Activated CD4-positive, alpha-beta T cell treated with anti-CD3 and anti-CD28 coated beads, Interleukin-2, amount 10 ng/mL, durations not matched to agents 24 days and 14 days (primary cell): Measurements from ENCODE around the gene RHEB. TPM values are rescaled to one million over a fixed set of nuclear protein-coding genes. Genes with fewer than 3 reads are reported as not detected.
A peak's percentile ranks its signal among the peaks of the same experiment; 100 is the strongest.

Experiments used
- DNase-seq: peaks from one replicate; pipeline ENCODE4 v3.0.0; 2022
- H3K27ac Mint-ChIP-seq: one replicate; pipeline ENCODE4 v1.8.0; 2022; ENCODE audit warnings: mild to moderate bottlenecking, mixed read lengths
- H3K27me3 Mint-ChIP-seq: one replicate; pipeline ENCODE4 v1.8.0; 2022; ENCODE audit warnings: mixed read lengths
- H3K36me3 Mint-ChIP-seq: one replicate; pipeline ENCODE4 v1.8.0; 2022; ENCODE audit warnings: low read depth, mild to moderate bottlenecking, mixed read lengths
- H3K4me1 Mint-ChIP-seq: one replicate; pipeline ENCODE4 v1.8.0; 2021; ENCODE audit warnings: mixed read lengths
- H3K4me3 Mint-ChIP-seq: one replicate; pipeline ENCODE4 v1.8.0; 2022; ENCODE audit warnings: mild to moderate bottlenecking, moderate library complexity, mixed read lengths
- H3K9me3 Mint-ChIP-seq: one replicate; pipeline ENCODE4 v1.8.0; 2021; ENCODE audit warnings: mixed read lengths
- intact Hi-C: fragments of 100-400 bp; cut with micrococcal nuclease; formaldehyde crosslinking; loops from one replicate; pipeline ENCODE4 v1.15.1; 2023
- total RNA-seq: library from RNA; stranded (reverse); gene quantifications from 2 replicates; pipeline ENCODE4 v1.2.3, GENCODE V29; 2022

Gene RHEB
- total RNA-seq, 1 donor from 2014 or later: 55.4 TPM

- no peak overlapping the region for H3K27ac Mint-ChIP-seq
- H3K9me3 Mint-ChIP-seq: no peaks in the 10 kb centered on the region
- H3K36me3 Mint-ChIP-seq: no peaks in the 10 kb centered on the region
- H3K4me3 Mint-ChIP-seq: no peak overlapping the region
- intact Hi-C loops: no loop called here
- peaks cover 11% of the 10 kb centered on the region for H3K27me3 Mint-ChIP-seq
- no peak for DNase-seq
- peaks cover 4% of the 10 kb centered on the region for H3K4me1 Mint-ChIP-seq
Observed at GRCh38 chr7:151451156-151451555, 68.5 kb downstream of the RHEB start.

- Mint-ChIP-seq H3K9me3 (no peaks in the 10 kb centered on the region), H3K27ac (no peak overlapping the region), H3K27me3 (peaks cover 14% of the 10 kb centered on the region), H3K4me3 (no peak overlapping the region), H3K4me1 (peaks cover 4% of the 10 kb centered on the region), H3K36me3 (no peaks in the 10 kb centered on the region)
- no peak for DNase-seq
- intact Hi-C loops: loop anchor here (5.0 to 10.0 kb wide), 3 partner anchors 98 to 205 kb away; partner anchors contain the start of gene SMARCD3
Observed at GRCh38 chr7:151449990-151450389, 69.7 kb downstream of the RHEB start.

GRCh38 chr7:151448261-151449252, 71.1 kb downstream of the RHEB start:
- peak overlapping the region; percentile 65 for H3K4me3 Mint-ChIP-seq
- no peaks in the 10 kb centered on the region for H3K36me3 Mint-ChIP-seq
- peaks cover 4% of the 10 kb centered on the region for H3K4me1 Mint-ChIP-seq
- no peaks in the 10 kb centered on the region for H3K9me3 Mint-ChIP-seq
- peaks cover 18% of the 10 kb centered on the region for H3K27me3 Mint-ChIP-seq
- no peak overlapping the region for H3K27ac Mint-ChIP-seq
- peak; percentile 93 for DNase-seq
- intact Hi-C loops: loop anchor here (1.0 to 10.0 kb wide), 4 partner anchors 80 to 204 kb away; partner anchors contain the start of gene SMARCD3

GRCh38 chr7:151447901-151448260, 71.8 kb downstream of the RHEB start:
- Mint-ChIP-seq H3K27ac (no peak overlapping the region), H3K9me3 (no peaks in the 10 kb centered on the region), H3K36me3 (no peaks in the 10 kb centered on the region), H3K27me3 (peaks cover 22% of the 10 kb centered on the region), H3K4me1 (peaks cover 4% of the 10 kb centered on the region), H3K4me3 (peak overlapping the region; percentile 71)
- intact Hi-C loops: loop anchor here (1.0 to 10.0 kb wide), 5 partner anchors 39 to 203 kb away; partner anchors contain the start of gene SMARCD3
- no peak for DNase-seq

GRCh38 chr7:151447312-151447711, 72.4 kb downstream of the RHEB start:
- Mint-ChIP-seq H3K27ac (no peak overlapping the region), H3K9me3 (no peaks in the 10 kb centered on the region), H3K4me3 (no peak overlapping the region), H3K27me3 (peaks cover 22% of the 10 kb centered on the region), H3K4me1 (peaks cover 6% of the 10 kb centered on the region), H3K36me3 (no peaks in the 10 kb centered on the region)
- intact Hi-C loops: loop anchor here (2.0 to 10.0 kb wide), 4 partner anchors 39 to 203 kb away; partner anchors contain the start of gene SMARCD3
- DNase-seq: no peak

GRCh38 chr7:151446412-151446811, 73.3 kb downstream of the RHEB start:
- Mint-ChIP-seq H3K4me3 (no peak overlapping the region), H3K27ac (no peak overlapping the region), H3K9me3 (no peaks in the 10 kb centered on the region), H3K36me3 (no peaks in the 10 kb centered on the region), H3K4me1 (peaks cover 10% of the 10 kb centered on the region), H3K27me3 (peaks cover 25% of the 10 kb centered on the region)
- DNase-seq: no peak
- intact Hi-C loops: loop anchor here (2.0 to 10.0 kb wide), 4 partner anchors 38 to 202 kb away; partner anchors contain the start of gene SMARCD3

- Mint-ChIP-seq H3K4me1 (peaks cover 20% of the 10 kb centered on the region), H3K27me3 (peaks cover 31% of the 10 kb centered on the region), H3K36me3 (no peaks in the 10 kb centered on the region), H3K9me3 (no peaks in the 10 kb centered on the region), H3K27ac (no peak overlapping the region), H3K4me3 (no peak overlapping the region)
- DNase-seq: no peak
- intact Hi-C loops: loop anchor here (5.0 to 10.0 kb wide), 3 partner anchors 92 to 200 kb away; partner anchors contain the start of gene SMARCD3
Observed at GRCh38 chr7:151444632-151445031, 75.1 kb downstream of the RHEB start.

GRCh38 chr7:151442776-151443496, 76.8 kb downstream of the RHEB start:
- H3K4me1 Mint-ChIP-seq: peaks cover 18% of the 10 kb centered on the region
- H3K27ac Mint-ChIP-seq: no peak overlapping the region
- intact Hi-C loops: loop anchor here (10.0 kb wide), 1 partner anchor 198 kb away; the partner anchor contains the start of gene SMARCD3
- no peaks in the 10 kb centered on the region for H3K9me3 Mint-ChIP-seq
- no peak overlapping the region for H3K4me3 Mint-ChIP-seq
- H3K36me3 Mint-ChIP-seq: no peaks in the 10 kb centered on the region
- no peak for DNase-seq
- peaks cover 35% of the 10 kb centered on the region for H3K27me3 Mint-ChIP-seq

GRCh38 chr7:151440799-151441445, 78.8 kb downstream of the RHEB start:
- Mint-ChIP-seq H3K27ac (no peak overlapping the region), H3K4me3 (peak overlapping the region; percentile 44), H3K4me1 (peaks cover 16% of the 10 kb centered on the region), H3K36me3 (no peaks in the 10 kb centered on the region), H3K27me3 (peaks cover 29% of the 10 kb centered on the region), H3K9me3 (no peaks in the 10 kb centered on the region)
- DNase-seq: no peak
- intact Hi-C loops: loop anchor here (10.0 kb wide), 1 partner anchor 196 kb away; the partner anchor contains the start of gene SMARCD3

GRCh38 chr7:151439855-151440798, 79.6 kb downstream of the RHEB start, which contains the start of gene CRYGN:
TSS of gene CRYGN (minus strand) at chr7:151440141. CDS start at chr7:151439917, 224 bp downstream.
- Mint-ChIP-seq H3K27me3 (peaks cover 26% of the 10 kb centered on the region), H3K4me1 (peaks cover 16% of the 10 kb centered on the region), H3K9me3 (no peaks in the 10 kb centered on the region), H3K27ac (no peak within 1 kb of the TSS), H3K36me3 (no peaks in the 10 kb centered on the region), H3K4me3 (peak within 1 kb of the TSS; percentile 44)
- intact Hi-C loops: loop anchor here (10.0 kb wide), 1 partner anchor 195 kb away; the partner anchor contains the start of gene SMARCD3
- peak; percentile 68 for DNase-seq

- no peak for DNase-seq
- intact Hi-C loops: no loop called here
- H3K27ac Mint-ChIP-seq: no peak overlapping the region
- no peaks in the 10 kb centered on the region for H3K9me3 Mint-ChIP-seq
- H3K27me3 Mint-ChIP-seq: peaks cover 22% of the 10 kb centered on the region
- peaks cover 16% of the 10 kb centered on the region for H3K4me1 Mint-ChIP-seq
- H3K4me3 Mint-ChIP-seq: no peak overlapping the region
- no peaks in the 10 kb centered on the region for H3K36me3 Mint-ChIP-seq
Observed at GRCh38 chr7:151438864-151439601, 80.7 kb downstream of the RHEB start.
